Measurements from ENCODE around the gene RNF4. TPM values are rescaled to one million over a fixed set of nuclear protein-coding genes. Genes with fewer than 3 reads are reported as not detected.
A peak's percentile ranks its signal among the peaks of the same experiment; 100 is the strongest.
"Not testable (repeated sequence)": the region's sequence is repeated elsewhere in the genome, so short reads cannot be mapped to it uniquely, and the experiment has no call there.

The RNF4 gene, protein sequence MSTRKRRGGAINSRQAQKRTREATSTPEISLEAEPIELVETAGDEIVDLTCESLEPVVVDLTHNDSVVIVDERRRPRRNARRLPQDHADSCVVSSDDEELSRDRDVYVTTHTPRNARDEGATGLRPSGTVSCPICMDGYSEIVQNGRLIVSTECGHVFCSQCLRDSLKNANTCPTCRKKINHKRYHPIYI
- total RNA-seq = 42.0 and 56.3 TPM in 2 replicates
- polyA plus RNA-seq (2012) = 47.7 TPM

DNA sequence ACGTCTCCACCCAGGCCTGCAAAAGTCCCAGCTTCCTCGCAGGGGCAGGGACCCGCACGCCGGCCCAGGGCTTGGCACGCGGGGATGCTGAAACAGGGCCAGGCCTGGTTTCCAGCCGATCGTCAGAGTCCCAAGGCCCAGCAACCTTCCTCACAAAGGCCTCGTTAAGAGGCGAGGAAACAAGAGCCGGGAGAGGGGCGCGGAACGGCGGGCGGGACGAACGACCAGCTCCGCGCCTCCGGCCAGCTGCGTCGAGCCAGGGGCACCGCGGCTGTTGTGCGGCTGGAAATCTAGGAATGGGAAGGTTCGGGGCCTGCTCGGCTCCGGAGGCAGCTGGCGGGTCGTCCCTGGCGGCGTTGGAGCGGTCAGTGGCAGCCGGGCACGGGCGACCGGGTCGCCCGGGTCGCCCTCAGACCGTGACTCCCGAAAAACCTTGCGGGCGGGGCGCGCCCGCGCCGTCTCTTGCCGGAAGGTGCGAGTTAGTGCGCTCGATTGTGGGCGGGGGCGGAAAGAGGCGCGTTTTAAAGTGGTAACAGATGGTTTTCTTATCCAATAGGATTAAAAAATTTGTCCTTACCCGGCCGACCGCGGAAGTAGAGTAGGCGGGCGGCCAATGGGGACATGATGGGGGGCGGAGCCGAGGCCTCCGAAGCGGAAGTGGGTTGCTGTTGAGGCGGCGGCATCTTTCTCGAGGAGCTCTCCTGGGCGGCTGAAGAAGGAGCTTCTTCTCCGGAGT is at the start of gene RNF4:
Gene RNF4, plus strand, starts transcription at position 651 of the 736 bp plus-strand sequence. CDS start 21,388 bp downstream, outside the sequence.
- peak; percentile 97 for DNase-seq (ENCODE audit: low read depth)

DNA sequence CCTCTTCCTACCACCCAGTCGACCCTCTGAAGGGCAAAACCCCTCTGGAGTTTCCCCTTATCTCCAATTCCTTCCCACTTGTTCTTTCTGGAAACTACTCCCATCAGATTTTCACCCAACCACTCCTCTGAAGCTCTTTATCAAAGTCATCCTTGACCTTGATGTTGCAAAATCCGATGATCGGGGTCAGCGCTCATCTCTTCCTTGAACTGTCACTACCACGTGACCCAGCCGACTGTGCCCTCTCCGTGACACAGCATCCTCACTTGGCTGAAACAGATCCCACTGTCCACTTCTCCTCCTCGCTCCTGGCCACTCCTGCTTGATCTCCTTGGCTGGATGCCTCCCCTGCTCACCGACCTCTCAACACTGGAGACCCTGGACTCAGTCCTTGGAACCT is 49.1 kb upstream of the RNF4 start:
- no peak for DNase-seq (ENCODE audit: low read depth)

DNA sequence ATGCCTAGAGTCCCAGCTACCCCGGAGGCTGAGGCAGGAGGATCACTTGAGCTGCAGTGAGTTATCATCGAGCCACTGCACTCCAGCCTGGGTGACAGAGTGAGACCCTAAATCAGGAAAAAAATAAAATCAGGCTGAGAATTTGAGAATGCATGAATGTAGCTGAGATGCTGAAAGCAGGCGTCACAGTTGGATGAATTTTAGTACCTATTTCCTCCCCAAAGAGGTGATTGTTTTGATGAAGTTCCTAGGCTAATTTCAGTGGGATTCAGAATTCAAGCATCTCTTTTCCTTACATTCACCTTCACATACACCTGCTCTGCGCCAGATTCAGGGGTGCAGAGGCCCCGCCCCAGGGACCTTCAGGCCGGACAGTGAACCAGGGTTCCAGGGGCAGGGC is 47.0 kb upstream of the RNF4 start:
- no peak for DNase-seq (ENCODE audit: low read depth)

DNA sequence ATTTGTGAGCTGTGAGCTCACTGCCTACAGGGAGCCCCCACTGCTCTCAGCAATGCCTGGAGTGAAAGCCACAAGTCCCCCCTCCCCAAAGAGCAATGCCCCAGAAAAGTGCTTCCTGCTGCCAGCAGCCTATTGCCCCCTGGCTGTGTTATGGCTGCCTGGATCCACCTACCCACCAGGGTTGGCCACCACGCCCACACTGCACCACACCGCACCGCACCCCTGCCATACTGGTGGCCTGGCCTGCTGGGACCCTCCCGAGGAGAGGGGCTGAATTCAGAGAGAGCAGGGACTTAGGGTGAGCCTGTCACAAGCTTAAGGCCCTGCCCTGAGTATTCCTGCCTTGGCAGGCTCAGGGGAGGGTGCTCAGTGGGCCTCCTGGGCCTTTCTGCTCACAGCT is 45.8 kb upstream of the RNF4 start:
- no peak for DNase-seq (ENCODE audit: low read depth)

DNA sequence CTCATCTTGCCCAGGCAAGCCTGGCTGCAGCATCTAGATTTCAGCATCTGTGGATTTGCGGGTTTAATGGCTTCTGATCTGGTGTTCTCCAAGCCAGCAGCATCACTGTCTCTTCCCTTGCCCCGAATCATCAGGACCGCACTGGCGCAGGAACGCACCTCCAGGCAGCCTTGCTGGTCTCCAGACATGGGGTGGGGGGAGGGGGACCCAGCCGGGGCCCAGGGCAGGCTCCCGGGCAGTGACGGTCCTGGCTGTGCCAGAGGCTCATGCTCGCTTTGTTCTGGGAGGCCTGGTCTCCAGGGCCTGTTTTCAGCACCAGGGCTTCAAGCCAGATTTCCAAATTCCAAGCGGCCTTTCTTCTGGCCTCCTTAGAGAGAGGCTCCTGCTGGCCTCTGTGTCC is 45.2 kb upstream of the RNF4 start:
- DNase-seq (ENCODE audit: low read depth) = no peak

DNA sequence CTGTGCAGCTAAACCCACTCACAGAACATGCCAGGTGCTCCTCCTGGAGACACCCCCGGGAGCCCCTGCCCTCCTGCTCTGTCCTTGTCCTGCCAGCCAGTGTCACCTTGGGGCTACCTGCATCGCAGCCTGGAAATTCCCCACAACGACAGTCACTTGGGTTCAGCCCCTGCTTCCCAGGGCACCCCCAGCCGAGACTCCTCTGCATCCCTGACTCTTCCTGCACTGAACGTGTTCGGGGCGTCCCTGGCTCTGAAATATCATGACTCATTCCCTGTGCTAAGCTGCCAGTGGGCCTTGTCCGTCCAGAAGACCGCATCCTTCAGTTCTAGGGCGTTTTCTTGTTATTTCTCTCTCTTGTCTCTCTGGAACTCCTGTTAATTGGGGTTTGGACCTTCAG is 44.3 kb upstream of the RNF4 start:
- DNase-seq (ENCODE audit: low read depth) = no peak

DNA sequence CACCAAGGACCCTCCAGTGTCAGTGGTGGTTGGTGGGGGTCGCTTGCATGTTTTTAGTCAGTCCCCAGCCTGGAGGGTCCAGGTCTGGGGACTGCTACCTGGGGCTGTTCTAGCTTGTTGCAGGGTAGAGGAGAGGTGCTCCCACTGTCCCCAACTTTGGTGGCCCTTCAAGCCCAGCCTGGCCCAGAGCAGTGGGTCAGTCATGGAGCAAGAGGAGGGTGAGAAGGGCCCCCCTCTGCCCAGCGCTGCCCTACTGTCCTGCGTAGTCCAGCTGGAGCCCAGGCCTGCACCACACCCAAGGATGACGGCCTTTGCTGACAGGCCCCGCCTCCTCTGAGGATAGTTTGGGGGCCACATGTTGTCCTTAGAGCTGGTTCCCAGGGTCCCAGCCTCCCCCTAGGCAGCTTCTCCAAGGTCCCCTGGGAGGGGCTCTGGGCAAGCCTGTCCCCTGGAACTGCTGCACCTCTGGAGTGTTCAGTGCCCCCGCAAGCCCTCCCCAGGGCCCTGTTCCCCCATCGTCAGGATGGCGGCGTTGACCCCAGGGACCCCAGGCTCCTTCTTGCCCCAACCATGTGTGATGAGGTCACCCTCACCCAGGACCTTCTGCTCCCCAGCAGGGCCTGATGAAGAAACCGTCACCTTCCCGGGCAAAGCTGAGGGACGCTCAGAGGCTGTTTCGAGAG is 43.4 kb upstream of the RNF4 start:
- no peak for DNase-seq (ENCODE audit: low read depth)

DNA sequence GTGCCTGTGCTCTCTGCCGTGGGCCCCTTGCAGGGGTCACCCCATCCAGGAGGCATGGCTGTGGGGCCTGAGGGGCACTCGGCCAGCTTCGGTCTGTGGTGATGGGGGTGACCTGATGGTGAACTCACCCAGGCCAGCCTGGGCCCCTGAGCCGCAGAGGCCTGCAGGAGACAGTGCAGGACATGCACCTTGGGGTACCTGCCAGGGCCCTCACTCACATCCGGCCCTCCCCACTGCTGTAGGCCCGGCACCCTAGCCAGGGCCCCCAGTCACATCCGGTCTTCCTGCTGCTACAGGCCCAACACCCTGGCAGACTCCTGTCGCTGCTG is 42.9 kb upstream of the RNF4 start:
- no peak for DNase-seq (ENCODE audit: low read depth)

DNA sequence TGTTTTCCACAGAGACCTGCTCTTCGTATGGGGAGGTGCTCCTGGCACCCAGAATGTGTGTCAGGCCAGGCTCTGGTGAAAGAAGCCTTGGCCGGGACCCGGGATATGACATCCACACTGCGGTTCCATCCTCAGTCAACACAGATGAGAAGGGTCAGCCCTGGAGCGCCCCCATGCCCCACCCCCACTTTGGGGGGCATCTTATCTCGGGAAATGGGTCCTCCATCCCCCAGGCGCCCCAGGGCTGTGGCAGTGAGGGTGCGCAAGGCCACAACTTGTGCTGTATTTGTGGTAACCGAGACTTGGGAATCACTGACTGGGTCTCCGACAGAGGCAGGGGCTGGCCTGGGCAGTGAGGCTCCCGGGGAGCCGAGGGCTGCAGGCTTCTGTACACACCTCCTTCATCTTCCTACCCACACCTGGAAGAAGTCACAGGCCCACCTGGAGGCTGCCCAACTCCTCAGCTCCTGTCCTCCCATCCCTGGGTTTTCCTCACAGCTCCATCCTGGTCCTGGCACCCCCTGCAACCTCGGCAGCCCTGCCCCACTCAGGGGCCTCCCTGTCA is 42.1 kb upstream of the RNF4 start:
- no peak for DNase-seq (ENCODE audit: low read depth)

DNA sequence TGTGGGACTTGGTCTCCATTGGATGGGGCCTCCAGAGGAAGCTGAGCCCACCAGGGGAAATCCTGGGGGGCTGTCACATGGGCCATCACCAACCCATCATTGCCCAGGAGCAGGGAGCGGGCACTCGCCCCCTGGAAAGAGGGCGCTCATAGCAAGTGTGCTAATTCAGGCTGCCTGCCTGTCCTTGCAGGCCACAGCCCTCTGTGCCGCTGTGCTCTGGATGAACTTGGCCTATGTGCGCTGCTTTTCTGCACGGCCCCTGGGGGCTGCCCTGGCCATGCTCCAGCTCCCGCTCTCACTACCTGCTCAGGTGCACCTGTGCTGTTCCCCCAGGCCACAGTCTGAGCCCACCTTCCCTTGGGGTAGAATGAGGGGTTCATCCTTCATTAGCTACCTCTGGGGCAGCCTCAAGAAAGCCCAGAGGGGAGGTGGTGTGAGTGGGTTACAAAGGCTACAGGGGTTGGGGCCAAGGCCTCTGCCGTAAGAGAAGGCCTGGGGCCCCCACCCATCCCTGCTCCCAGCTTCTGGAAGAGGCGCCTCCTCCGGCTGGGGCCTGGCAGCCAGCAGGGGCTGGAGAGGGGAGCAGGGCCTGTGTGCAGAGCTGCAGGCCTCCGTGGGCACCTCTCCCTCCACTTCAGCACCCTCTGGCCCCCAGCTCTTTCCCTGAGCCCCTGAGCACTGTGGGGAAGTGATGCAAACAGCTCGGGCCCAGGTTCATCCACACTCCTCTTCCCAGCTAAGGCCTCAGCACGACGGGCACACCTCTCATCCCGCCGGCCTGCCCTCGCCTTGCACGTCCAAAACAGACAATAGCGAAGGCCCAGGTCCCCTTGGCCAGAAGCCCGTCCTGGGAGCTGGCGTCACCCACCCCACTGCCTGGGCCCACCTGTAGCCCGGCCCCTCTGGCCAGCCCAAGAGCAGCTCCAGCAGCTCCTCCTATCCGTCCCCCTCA is 41.2 kb upstream of the RNF4 start:
- DNase-seq (ENCODE audit: low read depth) = no peak

DNA sequence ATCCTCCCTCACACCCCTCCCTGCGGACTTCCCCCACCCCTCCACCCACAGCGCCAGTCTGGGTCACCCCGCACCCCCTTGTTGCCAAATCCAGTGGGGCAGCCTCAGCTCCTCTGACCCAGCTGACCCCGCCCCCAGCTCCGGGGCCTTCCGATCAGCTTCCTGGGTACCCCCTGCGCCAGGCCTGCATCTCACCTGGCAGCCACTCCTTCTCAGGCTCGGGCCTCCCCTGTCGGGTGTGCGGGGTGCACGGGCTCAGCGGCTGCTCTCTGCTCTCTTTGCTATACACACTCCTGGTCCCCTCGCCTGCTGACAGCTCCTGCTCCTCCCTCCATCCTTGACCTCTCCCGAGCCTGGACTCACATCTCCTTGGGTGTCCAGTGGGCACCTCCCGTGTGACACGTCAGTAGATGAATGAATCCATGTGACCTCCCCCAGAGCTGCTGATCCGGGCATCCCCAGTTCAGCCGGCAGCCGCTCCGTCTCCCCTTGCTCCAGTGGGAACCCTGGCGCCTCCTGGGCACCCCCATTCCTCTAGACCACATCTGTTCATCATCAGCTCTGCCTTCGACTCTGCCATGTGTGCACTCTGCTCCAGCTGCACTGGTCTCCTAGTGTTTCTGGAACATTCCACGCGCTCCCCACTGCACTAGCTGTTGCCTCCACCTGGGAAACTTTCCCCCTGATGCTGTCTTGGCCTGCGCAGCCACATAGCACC is 40.3 kb upstream of the RNF4 start:
- DNase-seq (ENCODE audit: low read depth) = no peak

DNA sequence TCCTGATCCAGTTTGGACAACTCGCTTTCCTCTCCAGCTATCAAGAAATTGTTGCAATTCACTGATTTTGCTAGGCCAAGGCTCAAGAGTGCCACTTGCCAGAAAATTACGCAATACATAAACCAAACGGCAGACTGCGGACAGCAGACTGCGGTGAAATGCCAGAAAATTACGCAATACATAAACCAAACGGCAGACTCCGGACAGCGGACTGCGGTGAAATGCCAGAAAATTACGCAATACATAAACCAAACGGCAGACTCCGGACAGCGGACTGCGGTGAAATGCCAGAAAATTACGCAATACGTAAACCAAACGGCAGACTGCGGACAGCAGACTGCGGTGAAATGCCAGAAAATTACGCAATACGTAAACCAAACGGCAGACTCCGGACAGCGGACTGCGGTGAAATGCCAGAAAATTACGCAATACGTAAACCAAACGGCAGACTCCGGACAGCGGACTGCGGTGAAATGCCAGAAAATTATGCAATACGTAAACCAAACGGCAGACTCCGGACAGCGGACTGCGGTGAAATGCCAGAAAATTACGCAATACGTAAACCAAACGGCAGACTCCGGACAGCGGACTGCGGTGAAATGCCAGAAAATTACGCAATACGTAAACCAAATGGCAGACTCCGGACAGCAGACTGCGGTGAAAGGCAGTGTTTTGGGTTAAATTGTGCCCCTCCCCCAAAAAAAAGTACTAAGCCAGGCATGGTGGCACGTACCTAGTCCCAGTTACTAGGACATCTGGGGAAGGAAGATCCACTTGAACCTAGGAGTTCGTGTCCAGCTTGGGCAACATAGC is 38.8 kb upstream of the RNF4 start:
- not testable (repeated sequence) for DNase-seq (ENCODE audit: low read depth)

DNA sequence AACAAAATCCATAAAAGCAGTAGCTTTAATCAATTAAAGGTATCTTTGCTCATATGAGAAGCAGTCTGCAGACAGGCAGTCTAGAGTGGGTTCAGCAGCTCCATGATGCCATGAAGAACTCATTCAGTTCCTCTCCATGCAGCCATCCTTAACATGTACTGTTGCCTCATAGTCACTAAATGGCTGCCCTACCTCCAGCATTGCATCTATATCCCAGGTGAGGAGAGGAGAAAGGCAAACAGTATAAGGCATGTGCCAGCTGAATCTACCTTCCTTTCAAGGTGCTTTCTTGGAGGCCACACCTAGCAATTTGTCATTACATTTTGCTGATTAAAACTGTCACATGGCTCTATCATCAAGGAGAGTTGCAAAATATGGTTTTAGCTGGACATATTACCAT is 36.9 kb upstream of the RNF4 start:
- no peak for DNase-seq (ENCODE audit: low read depth)

DNA sequence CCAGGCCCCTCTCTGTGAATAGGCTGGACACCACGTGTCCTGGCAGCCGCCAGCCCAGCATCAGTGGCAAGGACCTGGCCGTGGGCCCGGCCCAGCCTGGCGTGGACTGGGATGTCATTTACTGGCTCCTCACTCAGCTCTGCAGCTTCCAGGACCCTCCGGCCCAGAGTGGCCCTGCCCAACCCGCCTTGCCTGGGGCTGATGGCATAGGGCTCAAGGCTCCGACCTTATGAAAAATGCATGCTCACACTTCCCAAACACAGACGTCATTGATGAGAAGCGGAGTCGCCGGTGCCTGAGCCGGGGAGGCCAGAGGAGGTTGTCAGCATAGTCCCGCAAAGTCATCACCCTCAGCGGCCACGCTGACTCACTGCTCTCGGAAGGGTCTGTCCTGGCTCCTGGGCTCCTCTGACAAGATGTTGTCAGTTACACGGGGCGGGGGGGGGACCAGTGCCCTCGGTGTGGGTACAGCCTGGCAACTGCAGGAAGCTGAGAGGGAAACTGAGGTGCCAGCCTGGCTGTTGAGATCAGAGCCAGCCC is 35.8 kb upstream of the RNF4 start:
- DNase-seq (ENCODE audit: low read depth) = peak; percentile 31

DNA sequence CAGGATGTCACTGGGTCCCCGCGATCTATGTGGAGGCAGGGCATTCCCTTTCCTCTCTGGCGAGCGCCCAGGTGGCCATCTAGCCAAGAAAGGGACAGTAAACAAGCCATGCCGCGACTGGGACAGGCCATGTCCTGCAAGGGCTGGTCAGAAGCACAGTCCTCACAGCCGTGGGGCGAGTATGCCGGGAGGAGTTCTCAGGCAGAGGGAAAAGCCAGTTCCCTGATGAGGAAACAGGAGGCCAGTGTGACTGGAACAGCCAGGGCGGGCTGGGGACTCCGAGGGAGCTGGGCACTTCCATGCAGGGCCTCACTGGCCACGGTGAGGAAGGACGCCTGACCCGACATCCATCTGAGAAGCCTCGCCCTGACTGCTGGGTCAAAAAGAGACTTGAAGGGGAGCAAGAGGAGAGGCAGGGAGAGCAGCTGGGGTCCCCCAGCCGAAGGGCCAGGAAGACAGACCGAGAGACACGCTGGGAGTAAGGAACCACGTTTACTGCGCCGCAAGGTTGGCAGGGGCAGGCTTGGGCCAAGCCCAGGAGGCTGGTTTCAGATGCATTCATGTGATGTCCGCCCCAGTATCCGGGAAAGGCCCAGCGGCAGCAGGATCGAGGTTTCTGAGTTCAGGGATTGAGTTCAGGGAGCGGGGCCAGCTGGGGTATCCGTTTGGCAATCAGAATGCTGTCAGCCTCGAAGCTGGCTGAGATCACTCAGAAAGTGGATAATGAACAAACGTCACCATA is 35.1 kb upstream of the RNF4 start:
- DNase-seq (ENCODE audit: low read depth) = no peak

DNA sequence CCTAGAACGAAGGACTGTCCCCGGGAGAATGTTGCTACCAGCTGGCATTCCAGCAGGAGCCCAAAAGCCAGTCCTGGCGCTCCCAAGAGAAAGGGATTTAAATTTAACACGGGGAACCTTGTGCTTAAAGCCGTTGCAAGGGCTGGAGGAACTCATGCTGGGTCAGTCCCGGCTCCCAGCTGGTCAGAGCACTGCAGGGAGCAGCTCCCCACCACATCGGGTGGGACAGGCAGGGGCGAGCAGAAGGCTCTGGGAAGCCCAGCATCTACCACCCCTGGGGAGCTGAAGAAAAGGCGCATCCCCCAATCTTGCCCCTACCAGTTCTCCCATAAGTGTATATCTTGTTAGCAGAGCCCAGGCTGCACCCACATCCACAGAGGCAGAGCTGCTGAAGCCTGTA is 34.5 kb upstream of the RNF4 start:
- DNase-seq (ENCODE audit: low read depth) = no peak

DNA sequence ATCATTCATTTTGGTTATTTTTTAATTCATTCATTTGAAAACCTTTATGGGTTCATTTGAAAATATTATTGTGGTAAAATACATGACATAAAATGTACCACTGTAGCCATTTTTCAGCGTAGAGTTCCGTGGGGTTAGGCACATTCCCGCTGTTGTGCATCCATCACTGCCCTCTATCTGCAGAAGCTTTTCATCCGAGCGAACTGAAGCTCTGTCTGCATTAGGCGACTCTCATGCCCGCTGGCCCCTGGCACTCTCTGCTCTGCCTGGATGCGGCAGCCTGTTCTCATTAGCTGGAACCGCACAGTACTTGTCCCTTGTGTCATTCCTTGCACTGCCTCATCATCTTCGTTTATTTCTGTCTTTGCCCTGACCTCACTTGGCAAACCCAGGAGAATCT is 32.6 kb upstream of the RNF4 start:
- peak; percentile 49 for DNase-seq (ENCODE audit: low read depth)

DNA sequence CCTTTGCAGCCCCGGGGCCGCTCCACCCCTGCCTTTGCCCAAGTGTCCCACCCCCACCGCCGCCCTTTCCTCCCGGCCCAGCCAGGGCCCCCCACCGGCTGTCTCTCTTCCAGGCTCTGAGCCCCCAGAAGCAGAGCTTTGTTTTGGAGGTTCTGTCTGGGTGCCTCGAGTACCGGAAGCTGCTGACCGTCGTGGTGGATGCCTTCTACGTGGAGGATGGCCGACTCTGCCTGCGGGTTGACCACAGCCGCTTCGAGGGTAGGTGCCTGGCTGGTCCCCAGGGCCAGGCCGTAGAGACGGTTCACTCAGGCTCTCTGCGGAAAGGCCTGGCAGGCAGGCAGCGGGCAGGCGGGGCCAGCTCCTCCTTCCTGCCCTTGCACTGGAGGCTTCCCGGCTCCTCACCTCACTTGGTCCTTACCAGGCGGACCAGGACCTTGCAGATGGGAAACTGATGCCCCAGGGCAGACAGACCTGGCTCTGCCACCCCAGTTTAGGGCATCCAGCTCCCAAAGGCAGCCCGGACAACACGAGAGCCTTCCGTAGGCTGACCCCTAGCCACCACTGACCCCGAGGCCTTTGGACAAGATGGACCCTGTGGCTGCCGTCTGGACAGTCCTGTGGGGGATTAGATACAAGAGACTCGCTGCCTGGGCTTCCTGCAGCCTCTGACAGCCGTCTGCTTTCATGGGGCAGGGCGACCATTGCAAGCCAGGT is 32.0 kb upstream of the RNF4 start:
- DNase-seq (ENCODE audit: low read depth) = no peak

Measured in myocyte (in vitro differentiated cells).